ENCODE measurements around the gene GABRG3. TPM values are rescaled to one million over a fixed set of nuclear protein-coding genes. Genes with fewer than 3 reads are reported as not detected.
A peak's percentile ranks its signal among the peaks of the same experiment; 100 is the strongest.

The GABRG3 gene
- total and polyA plus RNA-seq, 9 of the 15 experiments (the other 6 are each of a cell fraction or from before 2014, with no cell fraction given) = 4.0 to 15.1 (median 11.2) TPM

- TF ChIP-seq ZNF740 (CRISPR knock-in tag; IDR thresholded peaks at IDR 0.05) (no peak), ZNF740 (tag; IDR thresholded peaks at IDR 0.05) (no peak), ZFPM2 (CRISPR knock-in tag; IDR thresholded peaks at IDR 0.05) (no peak), POLR2H (tag; IDR thresholded peaks at IDR 0.05; ENCODE audit: low read depth) (no peak), FOXK2 (conservative IDR thresholded peaks at IDR 0.05 in 1 of 2, IDR thresholded peaks at IDR 0.05 in 1 of 2; ENCODE audit: low read depth in 2 of 2) (no peak)
These were observed 239.2 kb downstream of the GABRG3 start (continued) for GRCh38 chr15:27210176-27210575.

- TF ChIP-seq POLR2AphosphoS5 (IDR thresholded peaks at IDR 0.05; ENCODE audit: control insufficient read depth, insufficient read depth, low read depth, low read length) = no peak
- peak; percentile 71 for TF ChIP-seq RFX1 (IDR thresholded peaks at IDR 0.05)
- POLR2A ChIA-PET = interaction anchor here (0.6 to 1.1 kb wide), 3 partner anchors 91 to 181 kb away, joined by 3 to 6 read pairs (median 3); no protein-coding TSS in a partner anchor
- no peak for FAIRE-seq
- no peak for ATAC-seq
- no peak overlapping the region for H3K9ac ChIP-seq (ENCODE audit: insufficient read depth in 1 of 2, low read depth in 2 of 2, low read length in 2 of 2)
- in situ Hi-C loops (cut with MboI) (no loop called here), intact Hi-C loops (cut with micrococcal nuclease) (no loop called here)
- H3K36me3 ChIP-seq (ENCODE audit: control insufficient read depth, insufficient read depth, low read length) = 0 out of 3 replicates have a peak, but pooled peaks cover under 1% of the 10 kb centered on the region
- no peak overlapping the region for H3K27ac ChIP-seq (ENCODE audit: extremely low read depth, low read depth, low read length)
- 45% methylated on average over 8 of the region's 8 CpGs for WGBS (ENCODE audit: insufficient coverage, low coverage, missing lambda C conversion rate)
- H2AFZ ChIP-seq (ENCODE audit: low read depth, low read length) = no peak overlapping the region
- H4K20me1 ChIP-seq (replicated peaks; ENCODE audit: control insufficient read depth, insufficient read depth, low read length) = peaks cover 25% of the 10 kb centered on the region
- no peaks in the 10 kb centered on the region for H3K27me3 ChIP-seq (ENCODE audit: control insufficient read depth in 2 of 2, insufficient read depth in 2 of 2, low read length in 2 of 2)
- H3K9me1 ChIP-seq (ENCODE audit: control insufficient read depth, insufficient read depth, low read length) = peaks cover 5% of the 10 kb centered on the region
- no peaks in the 10 kb centered on the region; the same call in 2 of the 3 replicates for H3K79me2 ChIP-seq (ENCODE audit: control insufficient read depth, insufficient read depth, low read length)
- H3K4me2 ChIP-seq (ENCODE audit: insufficient read depth, low read length) = no peak overlapping the region
- peaks cover 0 to 4% of the 10 kb centered on the region in 2 experiments; a peak in 1 of 5 replicates for H3K4me1 ChIP-seq (replicated peaks in 1 of 2; ENCODE audit: control insufficient read depth in 2 of 2, insufficient read depth in 2 of 2, low read length in 2 of 2)
- BruUV-seq (replicated peaks) = no TSS peak
- no peaks in the 10 kb centered on the region; the same call in 1 of the 2 replicates for H3K9me3 ChIP-seq (replicated peaks; ENCODE audit: control insufficient read depth, insufficient read depth, low read depth, low read length)
- CTCF ChIA-PET (ENCODE audit: low intra/inter-chr PET ratio) = no interaction called here
- DNase-seq (ENCODE audit: extremely low read depth in 1 of 4, low spot score in 3 of 4) = no peak
- no peak overlapping the region for H3K4me3 ChIP-seq
These were observed 243.1 kb downstream of the GABRG3 start for GRCh38 chr15:27214032-27214431.

Data from K562 (cell line).